H1 (cell line): ENCODE results near the gene IRX4. TPM values are rescaled to one million over a fixed set of nuclear protein-coding genes. Genes with fewer than 3 reads are reported as not detected.

Experiments
- CTCF ChIA-PET: fragments of 300-600 bp; sonication (Branson Sonifier 250); formaldehyde crosslinking; loops from one replicate; lab custom pipeline; 2021; ENCODE audit not compliant: partially characterized antibody; lab: Charles Lee
- POLR2A ChIA-PET: fragments of 300-600 bp; sonication (Branson Sonifier 250); formaldehyde crosslinking; loops from one replicate; lab custom pipeline; 2021; ENCODE audit warnings: inconsistent platforms; ENCODE audit not compliant: partially characterized antibody; lab: Charles Lee
- DNase-seq, 2 experiments: peaks; one replicate each; pipeline versions ENCODE4 v3.0.0 to v3.0.0-alpha.2; 2010 to 2022; ENCODE audit warnings: low spot score in 2 of 2, low read depth in 1 of 2, mixed read lengths in 1 of 2
- FAIRE-seq: peaks from 2 replicates; lab custom pipeline; 2011; peaks lifted over from hg19 to GRCh38; lab: Jason Lieb, UNC
- H2AFZ ChIP-seq: 2 replicates; pipeline ENCODE4 v1.8.1; 2012; ENCODE audit warnings: low read length, inconsistent platforms
- H2AK5ac ChIP-seq: 2 replicates; pipeline ENCODE4 v1.6.1; 2013; ENCODE audit warnings: low read depth, low read length
- H2BK120ac ChIP-seq: replicated peaks from 2 replicates; pipeline ENCODE3; 2013; ENCODE audit warnings: low read depth, low read length, inconsistent platforms
- H2BK12ac ChIP-seq: 2 replicates; pipeline ENCODE4 v1.6.1; 2013; ENCODE audit warnings: low read depth, low read length
- H2BK15ac ChIP-seq: 2 replicates; pipeline ENCODE4 v1.6.1; 2013; ENCODE audit warnings: low read length
- H2BK20ac ChIP-seq: 2 replicates; pipeline ENCODE4 v1.6.1; 2013; ENCODE audit warnings: low read length
- H2BK5ac ChIP-seq: 2 replicates; pipeline ENCODE4 v1.6.1; 2013; ENCODE audit warnings: low read depth, low read length
- H3K14ac ChIP-seq: 2 replicates; pipeline ENCODE4 v1.6.1; 2013; ENCODE audit warnings: inconsistent platforms; ENCODE audit not compliant: insufficient read length
- H3K18ac ChIP-seq: 2 replicates; pipeline ENCODE4 v1.6.1; 2013; ENCODE audit warnings: low read length; ENCODE audit errors: extremely low read depth
- H3K23ac ChIP-seq: 2 replicates; pipeline ENCODE4 v1.6.1; 2013; ENCODE audit warnings: inconsistent platforms; ENCODE audit not compliant: insufficient read length
- H3K23me2 ChIP-seq: 2 replicates; pipeline ENCODE4 v1.6.1; 2013; ENCODE audit warnings: low read depth, low read length
- H3K27ac ChIP-seq: 2 replicates; pipeline ENCODE4 v1.6.1; 2011; ENCODE audit warnings: low read depth, low read length, inconsistent platforms
- H3K27me3 ChIP-seq, 4 experiments: replicated peaks in 1 of 4; 1 replicate in 1 of 4; 2 replicates in 3 of 4; pipeline versions ENCODE4 v1.6.1 to v1.8.1; 2011 to 2013; ENCODE audit warnings: low read length in 3 of 4, mild to moderate bottlenecking in 3 of 4, inconsistent platforms in 2 of 4, mixed read lengths in 2 of 4, moderate library complexity in 1 of 4; ENCODE audit not compliant: control insufficient read depth in 3 of 4, insufficient read depth in 3 of 4; ENCODE audit errors: extremely low read depth in 1 of 4
- H3K36me3 ChIP-seq, 4 experiments: 2 replicates each; pipeline versions ENCODE4 v1.6.1 to v1.8.1; 2011 to 2013; ENCODE audit warnings: mild to moderate bottlenecking in 4 of 4, low read length in 3 of 4, moderate library complexity in 2 of 4, control low read depth in 1 of 4, inconsistent platforms in 1 of 4; ENCODE audit not compliant: insufficient read depth in 4 of 4, control insufficient read depth in 2 of 4
- H3K4ac ChIP-seq: replicated peaks from 2 replicates; pipeline ENCODE3; 2013; ENCODE audit warnings: low read length, low read depth, mixed read lengths, inconsistent platforms; ENCODE audit not compliant: insufficient read length
- H3K4me1 ChIP-seq, 4 experiments: replicated peaks in 1 of 4; 1 replicate in 1 of 4; 2 replicates in 3 of 4; pipeline versions ENCODE4 v1.6.1 to v1.8.1; 2011 to 2013; ENCODE audit warnings: low read length in 3 of 4, inconsistent platforms in 2 of 4, mixed read lengths in 1 of 4; ENCODE audit not compliant: insufficient read depth in 4 of 4, control insufficient read depth in 3 of 4
- H3K4me2 ChIP-seq, 2 experiments: 2 replicates each; pipeline versions ENCODE4 v1.6.1 to v1.8.1; 2011 to 2013; ENCODE audit warnings: low read depth in 2 of 2, low read length in 2 of 2, control low read depth in 1 of 2, inconsistent platforms in 1 of 2, mild to moderate bottlenecking in 1 of 2; ENCODE audit not compliant: insufficient read depth in 1 of 2
- H3K4me3 ChIP-seq, 4 experiments: fragments of 200-600, 300-600 bp in 1 of 4; sonication (generic), shearing (Covaris generic), sonication (Bioruptor Twin) in 1 of 4; 2 replicates each; pipeline versions ENCODE4 v1.5.1 to v1.8.1; 2011 to 2016; ENCODE audit warnings: low read length in 4 of 4, low read depth in 3 of 4, control low read depth in 2 of 4, inconsistent platforms in 2 of 4, mild to moderate bottlenecking in 2 of 4, mixed read lengths in 1 of 4, moderate library complexity in 1 of 4; ENCODE audit not compliant: insufficient read depth in 2 of 4; ENCODE audit errors: extremely low read depth in 1 of 4
- H3K56ac ChIP-seq: replicated peaks from 2 replicates; pipeline ENCODE3; 2013; ENCODE audit warnings: low read depth, mild to moderate bottlenecking, mixed read lengths, low read length, inconsistent platforms; ENCODE audit not compliant: insufficient read length
- H3K79me1 ChIP-seq: 2 replicates; pipeline ENCODE4 v1.6.1; 2013; ENCODE audit warnings: low read depth, low read length, control low read depth
- H3K79me2 ChIP-seq, 2 experiments: 2 replicates each; pipeline versions ENCODE4 v1.6.1 to v1.8.1; 2012 to 2013; ENCODE audit warnings: low read length in 2 of 2, mild to moderate bottlenecking in 2 of 2, inconsistent platforms in 1 of 2; ENCODE audit not compliant: insufficient read depth in 2 of 2, control insufficient read depth in 1 of 2
- H3K9ac ChIP-seq, 4 experiments: replicated peaks in 1 of 4; 1 replicate in 1 of 4; 2 replicates in 3 of 4; pipeline versions ENCODE4 v1.6.1 to v1.8.1; 2011 to 2013; ENCODE audit warnings: low read depth in 3 of 4, low read length in 3 of 4, control low read depth in 2 of 4, mild to moderate bottlenecking in 2 of 4, moderate library complexity in 2 of 4, inconsistent platforms in 1 of 4; ENCODE audit errors: extremely low read depth in 1 of 4
- H3K9me3 ChIP-seq, 2 experiments: 2 replicates each; pipeline versions ENCODE4 v1.6.1 to v1.8.1; 2012 to 2013; ENCODE audit warnings: mild to moderate bottlenecking in 2 of 2, moderate library complexity in 2 of 2, control low read depth in 1 of 2, inconsistent platforms in 1 of 2, low read depth in 1 of 2, low read length in 1 of 2, mixed read lengths in 1 of 2; ENCODE audit not compliant: insufficient read depth in 2 of 2
- H4K20me1 ChIP-seq, 2 experiments: replicated peaks in 1 of 2; 2 replicates each; pipeline versions ENCODE3 to v1.8.1; 2011 to 2013; ENCODE audit warnings: inconsistent platforms in 2 of 2, low read length in 2 of 2, mild to moderate bottlenecking in 1 of 2; ENCODE audit not compliant: insufficient read depth in 2 of 2, control insufficient read depth in 1 of 2
- H4K5ac ChIP-seq: 2 replicates; pipeline ENCODE4 v1.6.1; 2013; ENCODE audit warnings: low read length, low read depth, mixed read lengths, inconsistent platforms; ENCODE audit not compliant: insufficient read length
- H4K8ac ChIP-seq: 2 replicates; pipeline ENCODE4 v1.8.0; 2013; ENCODE audit warnings: mild to moderate bottlenecking, moderate library complexity, low read length, inconsistent platforms; ENCODE audit not compliant: insufficient read depth; ENCODE audit errors: extremely low read depth
- H4K91ac ChIP-seq: replicated peaks from 2 replicates; pipeline ENCODE3; 2013; ENCODE audit warnings: low read length, mixed read lengths, inconsistent platforms; ENCODE audit not compliant: insufficient read length
- ATF3 ChIP-seq: IDR thresholded peaks from 2 replicates; pipeline ENCODE4 v1.6.1; 2011; ENCODE audit warnings: low read depth, mild to moderate bottlenecking, low read length; ENCODE audit not compliant: insufficient read depth
- CBX8 ChIP-seq: fragments of 300-800, 300-1000 bp; sonication (generic); IDR thresholded peaks from 2 replicates; pipeline ENCODE4 v1.7.1; 2016; ENCODE audit warnings: low read depth, low read length, borderline replicate concordance
- CEBPB ChIP-seq: IDR thresholded peaks from 2 replicates; pipeline ENCODE4 v1.6.1; 2012; ENCODE audit warnings: low read depth, low read length
- E2F6 ChIP-seq: IDR thresholded peaks from 2 replicates; pipeline ENCODE4 v1.6.1; 2012; ENCODE audit warnings: inconsistent platforms
- GABPA ChIP-seq: IDR thresholded peaks from 2 replicates; pipeline ENCODE4 v1.6.1; 2011; ENCODE audit warnings: mild to moderate bottlenecking, low read length, moderate library complexity, borderline replicate concordance; ENCODE audit not compliant: insufficient read depth
- NRF1 ChIP-seq: IDR thresholded peaks from 2 replicates; pipeline ENCODE4 v1.6.1; 2011; ENCODE audit warnings: mild to moderate bottlenecking, low read depth, low read length, improper control_type of control experiment
- RAD21 ChIP-seq, 2 experiments: IDR thresholded peaks in 1 of 2; conservative IDR thresholded peaks in 1 of 2; 2 replicates each; pipeline ENCODE4 v1.6.1; 2011; ENCODE audit warnings: low read depth in 2 of 2, low read length in 2 of 2, improper control_type of control experiment in 1 of 2, inconsistent platforms in 1 of 2, mild to moderate bottlenecking in 1 of 2, moderate library complexity in 1 of 2
- SIRT6 ChIP-seq: IDR thresholded peaks from one replicate; pipeline ENCODE4 v1.7.1; 2012; ENCODE audit warnings: low read length, inconsistent platforms
- WGBS, 2 experiments: shearing (Covaris generic) in 1 of 2; methylation state at CpG; one replicate each; pipeline versions ENCODE4 v1.1.6 to v1.1.7; 2013 to 2015; ENCODE audit warnings: low lambda C conversion rate in 2 of 2, mixed read lengths in 2 of 2, inconsistent platforms in 1 of 2, low coverage in 1 of 2, missing lambda C conversion rate in 1 of 2; ENCODE audit not compliant: insufficient replicate concordance in 2 of 2, insufficient coverage in 1 of 2, insufficient read length in 1 of 2; ENCODE audit errors: extremely low coverage in 1 of 2, missing lambda C conversion rate in 1 of 2; 5-methylcytosine and 5-hydroxymethylcytosine counted together
- polyA plus RNA-seq, 7 experiments: library from polyadenylated mRNA; depleted of rRNA in 3 of 7; stranded (reverse) in 5 of 7; unstranded in 2 of 7; fragments of >200 nt in 5 of 7; fragments of 200-250 nt in 2 of 7; gene quantifications; 1 replicate in 5 of 7; 2 replicates in 1 of 7; 4 replicates in 1 of 7; pipeline versions ENCODE4 v1.2.1 to v1.2.3, GENCODE V29; 2011 to 2013; ENCODE audit warnings: missing spikeins in 2 of 7, mixed read lengths in 2 of 7
- total RNA-seq: library from RNA; stranded (reverse); fragmentation: NEBNext Ultra II Directional; extraction: Animal tissue kit (Norgen Biotek cat#: 25700); gene quantifications from 2 replicates; pipeline ENCODE4 v1.2.1, GENCODE V29; 2021

IRX4 gene
- total and polyA plus RNA-seq, 2 of the 8 experiments (the other 6 are each of a cell fraction or from before 2014, with no cell fraction given): 0.45 to 1.2 TPM

DNA sequence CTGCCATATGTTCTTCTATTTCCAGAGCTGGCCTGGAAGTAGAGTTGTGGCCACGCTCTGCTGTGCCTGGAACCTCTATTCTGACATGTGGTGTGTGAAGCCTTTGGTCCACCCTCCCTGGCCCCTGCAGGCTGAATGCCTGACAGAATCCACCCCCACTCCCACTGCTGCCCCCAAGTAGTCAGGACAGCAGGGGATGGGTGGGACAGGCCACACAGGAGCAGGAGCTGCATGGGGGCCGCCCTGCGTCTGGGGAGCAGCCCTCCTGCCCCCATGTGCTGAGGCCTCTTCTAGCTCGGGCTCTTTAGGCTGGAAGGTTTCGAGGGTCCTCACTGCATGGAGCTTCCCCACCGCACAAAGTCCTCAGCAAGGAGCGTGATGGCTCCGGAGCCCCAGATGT lies 32.6 kb upstream of the IRX4 start:
- Histone ChIP-seq H3K4ac (no peak overlapping the region), H3K9me3 (no peaks in the 10 kb centered on the region; a peak in 1 of 4 replicates), H3K9ac (no peak overlapping the region; a peak in 1 of 7 replicates), H2BK120ac (no peak overlapping the region), H4K5ac (no peak overlapping the region), H2BK15ac (no peak overlapping the region), H4K91ac (no peak overlapping the region), H3K36me3 (no peaks in the 10 kb centered on the region), H2BK20ac (no peak overlapping the region), H3K79me1 (no peaks in the 10 kb centered on the region), H3K4me1 (no peaks in the 10 kb centered on the region), H3K14ac (no peak overlapping the region), H4K8ac (no peak overlapping the region), H3K27me3 (no peaks in the 10 kb centered on the region), H3K18ac (no peak overlapping the region), H2BK5ac (no peak overlapping the region), H2AFZ (no peak overlapping the region), H3K79me2 (no peaks in the 10 kb centered on the region), H2BK12ac (no peak overlapping the region), H3K23me2 (no peaks in the 10 kb centered on the region), H2AK5ac (no peak overlapping the region), H3K56ac (no peak overlapping the region), H3K23ac (no peak overlapping the region), H3K27ac (no peak overlapping the region), H3K4me2 (no peak overlapping the region), H4K20me1 (no peaks in the 10 kb centered on the region), H3K4me3 (no peak overlapping the region)
- TF ChIP-seq E2F6: no peak
- no peak for TF ChIP-seq CBX8
- no peak for TF ChIP-seq CEBPB
- no peak for TF ChIP-seq RAD21 (IDR thresholded peaks at IDR 0.05 in 1 of 2, conservative IDR thresholded peaks at IDR 0.05 in 1 of 2; ENCODE audit: low read depth in 2 of 2, low read length in 2 of 2)
- TF ChIP-seq SIRT6: no peak
- no peak for TF ChIP-seq ATF3
- no peak for TF ChIP-seq NRF1
- no peak for TF ChIP-seq GABPA
- WGBS, 2 experiments: 96% methylated on average over 8 of the region's 8 CpGs; no CpG with 5 or more reads in 1 of the 2 experiments
- FAIRE-seq (no peak), DNase-seq (no peak)
- CTCF ChIA-PET: interaction anchor here (0.6 to 1.0 kb wide), 2 partner anchors 10 to 25 kb away, joined by 4 to 6 read pairs; no protein-coding TSS in a partner anchor
- POLR2A ChIA-PET: interaction anchor here (0.7 kb wide), 1 partner anchor 8 kb away, joined by 3 read pairs; no protein-coding TSS in a partner anchor
